Gastroesophageal sphincter (tissue), 3 donors: ENCODE results near the gene DSP.

Experiments
- CTCF ChIP-seq, 4 experiments: fragments of 200-600 bp in 2 of 4; fragments of 450-650 bp in 2 of 4; sonication (generic) in 1 of 4; IDR thresholded peaks; one replicate each; pipeline ENCODE4 v1.5.1; 2017 to 2019; ENCODE audit warnings: antibody characterized with exemption in 4 of 4, mild to moderate bottlenecking in 2 of 4, moderate library complexity in 2 of 4
- POLR2A ChIP-seq, 2 donors: fragments of 450-650 bp; IDR thresholded peaks; one replicate each; pipeline ENCODE4 v1.6.1; 2017; ENCODE audit warnings: antibody characterized with exemption in 2 of 2, mild to moderate bottlenecking in 2 of 2, moderate library complexity in 1 of 2
- POLR2AphosphoS5 ChIP-seq: sonication (generic); formaldehyde crosslinking; IDR thresholded peaks from one replicate; pipeline ENCODE4 v1.6.1; 2017; ENCODE audit warnings: antibody characterized with exemption

GRCh38 chr6:7493866-7494265 lies 47.6 kb upstream of the DSP start:
- TF ChIP-seq CTCF (IDR thresholded peaks at IDR 0.05) (no peak), POLR2A (IDR thresholded peaks at IDR 0.05) (no peak), POLR2AphosphoS5 (no peak)
